HL-60 (cell line): Measurements from ENCODE around the gene PANK2.

ENCODE experiments used
- CTCF ChIP-seq: IDR thresholded peaks from one replicate; pipeline ENCODE4 v1.5.1; 2011; ENCODE audit warnings: low read length, control low read depth, inconsistent platforms; ENCODE audit not compliant: insufficient read depth
- POLR2AphosphoS5 ChIP-seq: IDR thresholded peaks from 2 replicates; pipeline ENCODE4 v1.6.1; 2012; ENCODE audit warnings: low read depth
- SPI1 ChIP-seq: IDR thresholded peaks from 2 replicates; pipeline ENCODE4 v1.6.1; 2012; ENCODE audit warnings: low read depth, mild to moderate bottlenecking, borderline replicate concordance

- no peak for TF ChIP-seq CTCF
- no peak for TF ChIP-seq POLR2AphosphoS5
- TF ChIP-seq SPI1: no peak
These were observed 80.8 kb downstream of the PANK2 start for GRCh38 chr20:3970016-3970415.
